HepG2 (cell line): Measurements from ENCODE around the gene FAM117A. TPM values are rescaled to one million over a fixed set of nuclear protein-coding genes. Genes with fewer than 3 reads are reported as not detected.

Source experiments
- ATAC-seq: fragments of 200-7000 bp; cut with Tn5 transposase; 3 replicates; pipeline ENCODE4 v1.9.1; 2020; ENCODE audit warnings: mild to moderate bottlenecking, moderate library complexity
- BruUV-seq: library from RNA; stranded (reverse); fragments of 400-500 nt; replicated peaks from 2 replicates; lab custom pipeline; 2021; lab: Mats Ljungman, UMichigan
- CTCF ChIA-PET: fragments of 300-600 bp; formaldehyde crosslinking; extraction: SDS; loops from one replicate; lab custom pipeline; 2021; ENCODE audit warnings: low total read pairs, inconsistent platforms, low intra/inter-chr PET ratio; lab: Yijun Ruan, JAX
- POLR2A ChIA-PET: fragments of 350-600 bp; sonication (Branson Sonifier 250); formaldehyde crosslinking; loops from one replicate; lab custom pipeline; 2020; ENCODE audit warnings: antibody characterized with exemption, inconsistent platforms; lab: Yijun Ruan, JAX
- DNase-seq: peaks from one replicate; pipeline ENCODE4 v3.0.0-alpha.2; 2015; ENCODE audit warnings: low spot score
- FAIRE-seq: peaks from 3 replicates; lab custom pipeline; 2011; peaks lifted over from hg19 to GRCh38; lab: Jason Lieb, UNC
- H2AFZ ChIP-seq: one replicate; pipeline ENCODE4 v1.6.1; 2011; ENCODE audit warnings: low read length, inconsistent platforms
- H3K27ac ChIP-seq: fragments of 300-600 bp; 3 replicates; pipeline ENCODE4 v1.8.0; 2011; ENCODE audit warnings: mixed run types, mild to moderate bottlenecking, mixed read lengths, low read length, inconsistent platforms; ENCODE audit not compliant: insufficient read depth; ENCODE audit errors: extremely low read length
- H3K27me3 ChIP-seq, 2 experiments: fragments of 200-600 bp in 1 of 2; 2 replicates in 1 of 2; 3 replicates in 1 of 2; pipeline versions ENCODE4 v1.6.0 to v1.8.0; 2011; ENCODE audit warnings: low read length in 2 of 2, mild to moderate bottlenecking in 2 of 2, moderate library complexity in 2 of 2, inconsistent platforms in 1 of 2; ENCODE audit not compliant: insufficient read depth in 2 of 2, control insufficient read depth in 1 of 2
- H3K36me3 ChIP-seq, 2 experiments: fragments of 200-600 bp in 1 of 2; replicated peaks in 1 of 2; 2 replicates in 1 of 2; 3 replicates in 1 of 2; pipeline versions ENCODE4 v1.5.1 to v1.8.0; 2011; ENCODE audit warnings: low read length in 2 of 2, inconsistent platforms in 1 of 2; ENCODE audit not compliant: insufficient read depth in 2 of 2, control insufficient read depth in 1 of 2
- H3K4me1 ChIP-seq: 2 replicates; pipeline ENCODE4 v1.5.1; 2012; ENCODE audit warnings: low read length, inconsistent platforms; ENCODE audit not compliant: insufficient read depth
- H3K4me2 ChIP-seq: 2 replicates; pipeline ENCODE4 v1.6.0; 2011; ENCODE audit warnings: low read depth, low read length, inconsistent platforms
- H3K4me3 ChIP-seq, 3 experiments: fragments of 200-600 bp in 1 of 3; sonication (generic), shearing (Covaris generic) in 1 of 3; replicated peaks in 1 of 3; 2 replicates each; pipeline ENCODE4 v1.5.1; 2011 to 2016; ENCODE audit warnings: low read length in 3 of 3, inconsistent platforms in 2 of 3, low read depth in 2 of 3, mild to moderate bottlenecking in 2 of 3, control low read depth in 1 of 3, mixed read lengths in 1 of 3; ENCODE audit not compliant: insufficient read depth in 1 of 3
- H3K79me2 ChIP-seq: one replicate; pipeline ENCODE4 v1.6.1; 2011; ENCODE audit warnings: low read length, inconsistent platforms; ENCODE audit not compliant: insufficient read depth
- H3K9ac ChIP-seq: 2 replicates; pipeline ENCODE4 v1.6.0; 2011; ENCODE audit warnings: mild to moderate bottlenecking, low read depth, low read length, inconsistent platforms; ENCODE audit not compliant: insufficient read depth
- H3K9me3 ChIP-seq: 2 replicates; pipeline ENCODE4 v1.5.1; 2012; ENCODE audit warnings: mild to moderate bottlenecking, low read length
- H4K20me1 ChIP-seq: 2 replicates; pipeline ENCODE4 v1.6.0; 2011; ENCODE audit warnings: inconsistent platforms, mild to moderate bottlenecking, low read length, moderate library complexity; ENCODE audit not compliant: insufficient read depth
- CCDC6 ChIP-seq: sonication (generic); formaldehyde crosslinking; IDR thresholded peaks from 2 replicates; pipeline ENCODE4 v1.8.1; 2022; ENCODE audit warnings: mild to moderate bottlenecking, missing genetic modification reagents, moderate library complexity
- GFI1 ChIP-seq: sonication (generic); formaldehyde crosslinking; IDR thresholded peaks from 2 replicates; pipeline ENCODE4 v1.5.0; 2020; ENCODE audit warnings: missing genetic modification reagents, mild to moderate bottlenecking, borderline replicate concordance
- ISX ChIP-seq: sonication (generic); formaldehyde crosslinking; conservative IDR thresholded peaks from 2 replicates; pipeline ENCODE4 v1.5.0; 2020; ENCODE audit warnings: missing genetic modification reagents
- KDM4B ChIP-seq: sonication (generic); formaldehyde crosslinking; IDR thresholded peaks from 2 replicates; pipeline ENCODE4 v1.4.0; 2020; ENCODE audit warnings: missing genetic modification reagents
- MEIS2 ChIP-seq: sonication (generic); formaldehyde crosslinking; IDR thresholded peaks from 2 replicates; pipeline ENCODE4 v1.9.0; 2021; ENCODE audit warnings: mild to moderate bottlenecking, missing genetic modification reagents
- SRY ChIP-seq: sonication (generic); formaldehyde crosslinking; IDR thresholded peaks from 2 replicates; pipeline ENCODE4 v1.8.0; 2022; ENCODE audit warnings: mild to moderate bottlenecking, missing genetic modification reagents
- ZBTB39 ChIP-seq: sonication (generic); formaldehyde crosslinking; IDR thresholded peaks from 2 replicates; pipeline ENCODE4 v1.5.0; 2020; ENCODE audit warnings: missing genetic modification reagents
- ZNF543 ChIP-seq: sonication (generic); formaldehyde crosslinking; IDR thresholded peaks from 2 replicates; pipeline ENCODE4 v1.4.0; 2020; ENCODE audit warnings: mild to moderate bottlenecking, missing genetic modification reagents
- ZNF549 ChIP-seq: sonication (generic); formaldehyde crosslinking; IDR thresholded peaks from 2 replicates; pipeline ENCODE4 v1.5.0; 2020; ENCODE audit warnings: missing genetic modification reagents
- ZNF576 ChIP-seq: sonication (generic); formaldehyde crosslinking; IDR thresholded peaks from 2 replicates; pipeline ENCODE4 v1.4.0; 2020; ENCODE audit warnings: mild to moderate bottlenecking, missing genetic modification reagents
- ZNF788 ChIP-seq: sonication (generic); formaldehyde crosslinking; IDR thresholded peaks from 2 replicates; pipeline ENCODE4 v1.5.0; 2020; ENCODE audit warnings: mild to moderate bottlenecking, missing genetic modification reagents, borderline replicate concordance
- ZNF850 ChIP-seq: sonication (generic); formaldehyde crosslinking; conservative IDR thresholded peaks from 2 replicates; pipeline ENCODE4 v1.9.0; 2021; ENCODE audit warnings: mild to moderate bottlenecking, missing genetic modification reagents
- ZZZ3 ChIP-seq: sonication (generic); formaldehyde crosslinking; IDR thresholded peaks from 2 replicates; pipeline ENCODE4 v1.4.0; 2020; ENCODE audit warnings: missing genetic modification reagents, mild to moderate bottlenecking, borderline replicate concordance
- WGBS: methylation state at CpG from one replicate; pipeline ENCODE4 v1.1.6; 2017; ENCODE audit warnings: low lambda C conversion rate; 5-methylcytosine and 5-hydroxymethylcytosine counted together
- in situ Hi-C: cut with HindIII; loops from 2 replicates; pipeline ENCODE4 v1.10.0; 2017; ENCODE audit warnings: low pct_unique_long_range_greater_than_20kb; ENCODE audit not compliant: extremely low pct_ligation_motif_present
- intact Hi-C: fragments of 100-400 bp; cut with micrococcal nuclease; formaldehyde crosslinking; loops from one replicate; pipeline ENCODE4 v1.10.0; 2022; ENCODE audit not compliant: unreplicated experiment
- polyA plus RNA-seq, 8 experiments: library from polyadenylated mRNA; depleted of rRNA in 3 of 8; stranded (reverse) in 7 of 8; unstranded in 1 of 8; fragments of >200 nt; fragmentation: Illumina TruSeq in 4 of 8; extraction: Trizol in 4 of 8; gene quantifications; 2 replicates each; pipeline versions ENCODE4 v1.2.1 to v1.2.3, GENCODE V29; 2011 to 2016; ENCODE audit warnings: low read depth in 4 of 8, missing spikeins in 1 of 8, mixed read lengths in 1 of 8; ENCODE audit not compliant: insufficient read depth in 1 of 8
- total RNA-seq, 5 experiments: library from RNA; depleted of rRNA; stranded (reverse); fragments of >200 nt; fragmentation: Illumina TruSeq; extraction: Trizol; gene quantifications; 2 replicates each; pipeline ENCODE4 v1.2.3, GENCODE V29; 2016; ENCODE audit warnings: low read depth in 1 of 5
- TF ChIP-seq, protein P1 (sequence below): sonication (generic); formaldehyde crosslinking; conservative IDR thresholded peaks from 2 replicates; pipeline ENCODE4 v1.4.0; 2020; ENCODE audit warnings: missing genetic modification reagents
- TF ChIP-seq, protein P2 (sequence below): sonication (generic); formaldehyde crosslinking; IDR thresholded peaks from 2 replicates; pipeline ENCODE4 v1.8.1; 2023; ENCODE audit warnings: missing genetic modification reagents, mild to moderate bottlenecking, borderline replicate concordance

The FAM117A gene
- total and polyA plus RNA-seq, 2 of the 13 experiments (the other 11 are each of a cell fraction or from before 2014, with no cell fraction given): 12.1 to 19.8 TPM

- POLR2A ChIA-PET: no interaction called here
- FAIRE-seq (no peak), ATAC-seq (no peak), DNase-seq (no peak)
- H3K4me2 ChIP-seq: no peak overlapping the region
- H4K20me1 ChIP-seq: no peaks in the 10 kb centered on the region
- H3K79me2 ChIP-seq: no peaks in the 10 kb centered on the region
- H3K4me1 ChIP-seq: no peaks in the 10 kb centered on the region
- in situ Hi-C loops: no loop called here
- H2AFZ ChIP-seq: no peak overlapping the region
- no peaks in the 10 kb centered on the region for H3K27me3 ChIP-seq
- H3K36me3 ChIP-seq: peaks cover 5 to 21% of the 10 kb centered on the region in 2 experiments
- BruUV-seq: no TSS peak
- no peak overlapping the region for H3K9ac ChIP-seq
- intact Hi-C loops: no loop called here
- CTCF ChIA-PET: no interaction called here
- no peaks in the 10 kb centered on the region for H3K9me3 ChIP-seq
- TF ChIP-seq ZNF543 (CRISPR knock-in tag) (no peak), ZNF788 (CRISPR knock-in tag) (no peak), ZNF576 (no peak), ZZZ3 (CRISPR knock-in tag) (no peak), ZNF850 (CRISPR knock-in tag) (no peak), SRY (CRISPR knock-in tag) (no peak), GFI1 (no peak), MEIS2 (CRISPR knock-in tag) (no peak), CCDC6 (CRISPR knock-in tag) (no peak), ISX (CRISPR knock-in tag) (no peak), ZBTB39 (CRISPR knock-in tag) (no peak), KDM4B (CRISPR knock-in tag) (no peak), ZNF549 (CRISPR knock-in tag) (no peak)
- TF ChIP-seq, protein P1, sequence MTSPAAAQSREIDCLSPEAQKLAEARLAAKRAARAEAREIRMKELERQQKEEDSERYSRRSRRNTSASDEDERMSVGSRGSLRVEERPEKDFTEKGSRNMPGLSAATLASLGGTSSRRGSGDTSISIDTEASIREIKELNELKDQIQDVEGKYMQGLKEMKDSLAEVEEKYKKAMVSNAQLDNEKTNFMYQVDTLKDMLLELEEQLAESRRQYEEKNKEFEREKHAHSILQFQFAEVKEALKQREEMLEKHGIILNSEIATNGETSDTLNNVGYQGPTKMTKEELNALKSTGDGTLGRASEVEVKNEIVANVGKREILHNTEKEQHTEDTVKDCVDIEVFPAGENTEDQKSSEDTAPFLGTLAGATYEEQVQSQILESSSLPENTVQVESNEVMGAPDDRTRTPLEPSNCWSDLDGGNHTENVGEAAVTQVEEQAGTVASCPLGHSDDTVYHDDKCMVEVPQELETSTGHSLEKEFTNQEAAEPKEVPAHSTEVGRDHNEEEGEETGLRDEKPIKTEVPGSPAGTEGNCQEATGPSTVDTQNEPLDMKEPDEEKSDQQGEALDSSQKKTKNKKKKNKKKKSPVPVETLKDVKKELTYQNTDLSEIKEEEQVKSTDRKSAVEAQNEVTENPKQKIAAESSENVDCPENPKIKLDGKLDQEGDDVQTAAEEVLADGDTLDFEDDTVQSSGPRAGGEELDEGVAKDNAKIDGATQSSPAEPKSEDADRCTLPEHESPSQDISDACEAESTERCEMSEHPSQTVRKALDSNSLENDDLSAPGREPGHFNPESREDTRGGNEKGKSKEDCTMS (CRISPR knock-in tag): no peak
- TF ChIP-seq, protein P2, sequence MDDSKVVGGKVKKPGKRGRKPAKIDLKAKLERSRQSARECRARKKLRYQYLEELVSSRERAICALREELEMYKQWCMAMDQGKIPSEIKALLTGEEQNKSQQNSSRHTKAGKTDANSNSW (CRISPR knock-in tag): no peak
- no peak overlapping the region for H3K27ac ChIP-seq
- 87% methylated on average over 7 of the region's 7 CpGs for WGBS
- no peak overlapping the region for H3K4me3 ChIP-seq
Measured at GRCh38 chr17:49725452-49726130, 38.3 kb downstream of the FAM117A start.
